Fibroblast of lung (primary cell): Measurements from ENCODE around the gene SLC1A4.

Experiments used
- EZH2 ChIP-seq: IDR thresholded peaks from 2 replicates; pipeline ENCODE4 v1.5.1; 2012; ENCODE audit warnings: low read length, control low read depth, mild to moderate bottlenecking; ENCODE audit errors: missing control alignments
- TF ChIP-seq, protein P1 (sequence below), 2 donors: IDR thresholded peaks in 1 of 2; conservative IDR thresholded peaks in 1 of 2; 1 replicate in 1 of 2; 2 replicates in 1 of 2; pipeline ENCODE4 v1.5.1; 2011 to 2012; ENCODE audit warnings: low read length in 2 of 2, control low read depth in 1 of 2, inconsistent platforms in 1 of 2, low read depth in 1 of 2, mild to moderate bottlenecking in 1 of 2

DNA sequence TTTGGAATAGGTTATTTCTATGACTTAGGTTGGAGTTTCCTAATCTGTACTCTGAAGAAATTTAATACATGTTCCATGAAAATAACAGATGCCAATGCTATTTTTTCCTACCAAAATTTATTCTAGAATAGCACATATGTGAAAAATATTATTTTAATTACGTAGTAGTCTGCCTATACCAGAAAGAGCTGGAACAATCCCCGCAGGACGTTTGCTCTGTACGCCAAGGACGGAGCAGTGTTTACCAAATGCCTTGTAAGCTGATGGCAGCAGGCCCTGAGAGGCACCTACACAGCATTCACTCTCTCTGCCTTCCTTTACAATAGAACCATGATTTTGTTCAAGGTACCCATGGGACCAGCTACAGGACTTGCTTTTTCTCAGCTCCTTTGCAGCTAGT is 16.8 kb upstream of the SLC1A4 start:
- TF ChIP-seq, protein P1, sequence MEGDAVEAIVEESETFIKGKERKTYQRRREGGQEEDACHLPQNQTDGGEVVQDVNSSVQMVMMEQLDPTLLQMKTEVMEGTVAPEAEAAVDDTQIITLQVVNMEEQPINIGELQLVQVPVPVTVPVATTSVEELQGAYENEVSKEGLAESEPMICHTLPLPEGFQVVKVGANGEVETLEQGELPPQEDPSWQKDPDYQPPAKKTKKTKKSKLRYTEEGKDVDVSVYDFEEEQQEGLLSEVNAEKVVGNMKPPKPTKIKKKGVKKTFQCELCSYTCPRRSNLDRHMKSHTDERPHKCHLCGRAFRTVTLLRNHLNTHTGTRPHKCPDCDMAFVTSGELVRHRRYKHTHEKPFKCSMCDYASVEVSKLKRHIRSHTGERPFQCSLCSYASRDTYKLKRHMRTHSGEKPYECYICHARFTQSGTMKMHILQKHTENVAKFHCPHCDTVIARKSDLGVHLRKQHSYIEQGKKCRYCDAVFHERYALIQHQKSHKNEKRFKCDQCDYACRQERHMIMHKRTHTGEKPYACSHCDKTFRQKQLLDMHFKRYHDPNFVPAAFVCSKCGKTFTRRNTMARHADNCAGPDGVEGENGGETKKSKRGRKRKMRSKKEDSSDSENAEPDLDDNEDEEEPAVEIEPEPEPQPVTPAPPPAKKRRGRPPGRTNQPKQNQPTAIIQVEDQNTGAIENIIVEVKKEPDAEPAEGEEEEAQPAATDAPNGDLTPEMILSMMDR (conservative IDR thresholded peaks at IDR 0.05 in 1 of 2, IDR thresholded peaks at IDR 0.05 in 1 of 2; ENCODE audit: low read depth in 1 of 2, low read length in 2 of 2): no peak
- no peak for TF ChIP-seq EZH2
